ENCODE measurements around the gene USH2A. TPM values are rescaled to one million over a fixed set of nuclear protein-coding genes. Genes with fewer than 3 reads are reported as not detected.

Gene USH2A
- total RNA-seq, 1 donor from 2014 or later: 0.04 TPM

GRCh38 chr1:215601276-215601675, 822.0 kb downstream of the USH2A start:
- Histone ChIP-seq H3K27ac (no peak overlapping the region), H3K36me3 (no peaks in the 10 kb centered on the region), H3K79me2 (ENCODE audit: low read depth) (no peaks in the 10 kb centered on the region), H3K4me1 (peaks cover 21% of the 10 kb centered on the region), H3F3A (ENCODE audit: low read depth) (peaks cover 19% of the 10 kb centered on the region), H3K27me3 (no peaks in the 10 kb centered on the region), H3K9ac (no peak overlapping the region), H3K4me2 (no peak overlapping the region), H3K9me3 (ENCODE audit: low read depth) (no peaks in the 10 kb centered on the region), H2AFZ (replicated peaks) (no peak overlapping the region), H3K4me3 (no peak overlapping the region), H4K20me1 (ENCODE audit: low read depth) (peaks cover 11% of the 10 kb centered on the region)
- no peaks in the 10 kb centered on the region for H3K27me3 Mint-ChIP-seq (ENCODE audit: insufficient read depth, low read depth)
- peaks cover 41% of the 10 kb centered on the region for H3K36me3 Mint-ChIP-seq
- DNase-seq (ENCODE audit: low spot score): no peak
- no peak overlapping the region for H3K27ac Mint-ChIP-seq
- no peak overlapping the region for H3K4me3 Mint-ChIP-seq
- TF ChIP-seq EZH2 (IDR thresholded peaks at IDR 0.05): no peak
- TF ChIP-seq CTCF (IDR thresholded peaks at IDR 0.05): no peak
- no peak for TF ChIP-seq EZH2phosphoT487 (IDR thresholded peaks at IDR 0.05)
- H3K9me3 Mint-ChIP-seq: no peaks in the 10 kb centered on the region
- peaks cover 13% of the 10 kb centered on the region for H3K4me1 Mint-ChIP-seq

- no peak overlapping the region for H3K27ac ChIP-seq
- Mint-ChIP-seq H3K36me3 (peaks cover 45% of the 10 kb centered on the region), H3K4me3 (no peak overlapping the region), H3K4me1 (peaks cover 13% of the 10 kb centered on the region), H3K27me3 (ENCODE audit: insufficient read depth, low read depth) (no peaks in the 10 kb centered on the region), H3K9me3 (no peaks in the 10 kb centered on the region), H3K27ac (no peak overlapping the region)
- H3K27me3 ChIP-seq: no peaks in the 10 kb centered on the region
- TF ChIP-seq EZH2phosphoT487 (IDR thresholded peaks at IDR 0.05) (no peak), EZH2 (IDR thresholded peaks at IDR 0.05) (no peak), CTCF (IDR thresholded peaks at IDR 0.05) (no peak)
- no peak overlapping the region for H2AFZ ChIP-seq (replicated peaks)
- no peak overlapping the region for H3K9ac ChIP-seq
- H3K4me3 ChIP-seq: no peak overlapping the region
- peaks cover 19% of the 10 kb centered on the region for H3F3A ChIP-seq (ENCODE audit: low read depth)
- no peaks in the 10 kb centered on the region for H3K79me2 ChIP-seq (ENCODE audit: low read depth)
- no peak overlapping the region for H3K4me2 ChIP-seq
- DNase-seq (ENCODE audit: low spot score): no peak
- H3K36me3 ChIP-seq: no peaks in the 10 kb centered on the region
- H3K4me1 ChIP-seq: peaks cover 17% of the 10 kb centered on the region
- peaks cover 10% of the 10 kb centered on the region for H4K20me1 ChIP-seq (ENCODE audit: low read depth)
- no peaks in the 10 kb centered on the region for H3K9me3 ChIP-seq (ENCODE audit: low read depth)
Observed at GRCh38 chr1:215600867-215601266, 822.4 kb downstream of the USH2A start.

GRCh38 chr1:215600258-215600792, 822.9 kb downstream of the USH2A start:
- DNase-seq (ENCODE audit: low spot score): no peak
- H3K4me1 ChIP-seq: peaks cover 13% of the 10 kb centered on the region
- Mint-ChIP-seq H3K36me3 (peaks cover 45% of the 10 kb centered on the region), H3K27me3 (ENCODE audit: insufficient read depth, low read depth) (no peaks in the 10 kb centered on the region), H3K27ac (no peak overlapping the region), H3K9me3 (no peaks in the 10 kb centered on the region), H3K4me1 (peaks cover 13% of the 10 kb centered on the region), H3K4me3 (no peak overlapping the region)
- H3K4me2 ChIP-seq: no peak overlapping the region
- TF ChIP-seq CTCF (IDR thresholded peaks at IDR 0.05): no peak
- TF ChIP-seq EZH2phosphoT487 (IDR thresholded peaks at IDR 0.05): no peak
- TF ChIP-seq EZH2 (IDR thresholded peaks at IDR 0.05): no peak
- H3F3A ChIP-seq (ENCODE audit: low read depth): peaks cover 14% of the 10 kb centered on the region
- peaks cover 4% of the 10 kb centered on the region for H4K20me1 ChIP-seq (ENCODE audit: low read depth)
- no peaks in the 10 kb centered on the region for H3K36me3 ChIP-seq
- H2AFZ ChIP-seq (replicated peaks): no peak overlapping the region
- no peak overlapping the region for H3K9ac ChIP-seq
- H3K9me3 ChIP-seq (ENCODE audit: low read depth): no peaks in the 10 kb centered on the region
- no peak overlapping the region for H3K4me3 ChIP-seq
- H3K79me2 ChIP-seq (ENCODE audit: low read depth): no peaks in the 10 kb centered on the region
- H3K27me3 ChIP-seq: no peaks in the 10 kb centered on the region
- no peak overlapping the region for H3K27ac ChIP-seq
